H54 (cell line): ENCODE measurements around the gene SEPTIN5.
"Not testable (repeated sequence)": the region's sequence is repeated elsewhere in the genome, so short reads cannot be mapped to it uniquely, and the experiment has no call there.

Experiments used
- DNase-seq: peaks from one replicate; pipeline ENCODE4 v3.0.0; 2011; ENCODE audit warnings: low spot score, mixed read lengths; ENCODE audit not compliant: insufficient read length
- FAIRE-seq: peaks from 3 replicates; lab custom pipeline; 2011; peaks lifted over from hg19 to GRCh38; lab: Jason Lieb, UNC
- POLR2A ChIP-seq: IDR thresholded peaks from 2 replicates; pipeline ENCODE4 v1.6.1; 2011; ENCODE audit warnings: low read depth, mild to moderate bottlenecking, low read length

Gene SEPTIN5

DNA sequence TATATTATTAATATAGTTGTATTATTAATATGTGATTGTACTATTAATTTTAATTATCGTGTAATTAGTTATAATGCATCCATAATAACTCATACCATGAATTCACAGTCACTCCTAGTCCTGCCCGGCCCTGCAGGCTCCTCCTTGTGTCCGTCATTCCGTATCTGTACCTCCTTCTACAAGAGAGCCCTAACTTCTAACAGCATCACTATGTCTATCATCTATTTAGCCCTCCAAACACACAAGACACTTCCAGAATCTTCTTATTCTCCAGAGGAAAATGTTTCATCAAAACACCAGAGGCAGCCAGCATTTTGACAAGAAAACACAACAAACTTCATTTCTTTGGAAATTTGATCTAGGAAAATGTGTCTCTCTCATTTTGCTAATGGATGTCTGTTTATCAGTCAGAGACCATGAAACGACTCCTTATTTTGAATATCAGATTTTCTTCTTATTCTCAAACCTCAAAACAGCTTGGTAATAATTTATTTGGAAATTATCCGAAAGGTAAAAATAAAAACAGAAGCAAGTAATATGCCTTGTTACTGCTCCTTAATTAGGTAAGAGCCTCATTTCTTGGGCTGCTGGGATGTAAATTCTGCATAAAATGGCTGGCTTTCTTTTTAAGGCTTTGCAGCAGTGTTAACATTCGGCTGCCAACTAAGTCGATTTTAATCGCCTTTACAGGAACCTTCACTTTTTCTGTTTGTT lies 23.1 kb upstream of the SEPTIN5 start:
- no peak for TF ChIP-seq POLR2A

DNA sequence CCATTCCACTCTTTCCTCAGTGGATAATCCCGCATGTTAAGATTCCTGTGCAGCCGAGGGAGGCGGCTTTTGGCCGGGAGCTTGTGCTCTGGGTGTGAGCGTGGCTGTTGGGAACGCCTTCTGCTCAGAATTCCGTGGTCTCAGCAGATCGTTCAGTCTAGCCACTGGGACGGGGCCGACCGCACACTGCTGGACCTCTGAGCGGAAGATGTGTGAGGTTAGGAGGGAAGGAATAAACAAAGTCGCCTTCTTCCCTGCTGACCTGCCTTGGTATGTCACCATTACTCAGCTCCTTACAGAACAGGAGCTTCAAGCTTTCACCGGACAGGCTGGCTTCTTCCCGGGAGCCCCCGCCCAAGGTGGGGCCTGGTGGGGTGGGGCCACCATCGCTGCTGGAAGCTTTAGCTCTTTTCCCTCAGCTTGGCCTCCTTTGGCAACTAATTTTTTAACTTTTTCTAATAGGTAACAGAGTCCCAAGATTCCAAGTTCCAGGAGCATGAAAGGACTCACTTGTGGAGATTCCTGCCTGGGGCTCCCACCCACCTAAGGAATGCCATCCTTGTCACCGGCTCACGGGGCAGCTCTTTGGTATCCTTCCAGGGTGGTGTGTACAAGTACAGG lies 22.5 kb upstream of the SEPTIN5 start:
- FAIRE-seq (peak; percentile 36), DNase-seq (peak; percentile 37)
- no peak for TF ChIP-seq POLR2A

More for the DNA sequence above, 23.1 kb upstream of the SEPTIN5 start:
- FAIRE-seq, result no peak
- DNase-seq, result no peak

- no peak for FAIRE-seq
- TF ChIP-seq POLR2A, result no peak
- no peak for DNase-seq
These were observed 20.7 kb upstream of the SEPTIN5 start for GRCh38 chr22:19693581-19693980.

DNA sequence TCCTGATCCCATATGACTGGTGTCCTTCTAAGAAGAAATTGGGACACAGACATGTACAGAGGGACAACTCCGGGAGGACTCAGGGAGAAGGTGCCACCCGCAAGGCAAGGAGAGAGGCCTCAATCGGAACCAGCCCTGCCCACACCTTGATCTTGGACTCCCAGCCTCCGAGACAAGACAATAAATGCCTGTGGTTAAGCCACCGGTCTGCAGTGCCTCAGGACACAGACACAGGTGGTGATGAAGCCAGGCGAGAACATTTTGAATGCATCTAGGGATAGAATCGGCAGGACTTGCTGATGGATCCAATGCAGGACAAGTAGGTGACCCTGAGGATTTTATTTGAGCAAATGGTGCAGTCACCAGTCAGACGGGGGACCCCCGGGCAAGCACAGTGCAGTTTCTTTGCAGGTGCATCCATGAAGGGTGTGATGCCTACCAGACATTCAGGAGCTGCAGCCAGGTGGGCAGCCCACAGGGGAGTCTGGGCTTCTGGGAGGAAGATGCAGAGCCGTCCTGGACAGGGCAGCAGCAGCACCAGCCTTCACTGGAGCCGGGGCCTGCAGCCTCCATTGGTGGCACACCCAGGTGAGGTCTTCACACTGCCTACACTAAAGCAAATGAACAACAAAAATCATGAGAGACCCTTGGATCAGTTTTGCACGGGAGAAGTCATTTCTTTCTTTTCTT lies 20.2 kb upstream of the SEPTIN5 start:
- TF ChIP-seq POLR2A, result no peak
- DNase-seq (no peak), FAIRE-seq (no peak)

DNA sequence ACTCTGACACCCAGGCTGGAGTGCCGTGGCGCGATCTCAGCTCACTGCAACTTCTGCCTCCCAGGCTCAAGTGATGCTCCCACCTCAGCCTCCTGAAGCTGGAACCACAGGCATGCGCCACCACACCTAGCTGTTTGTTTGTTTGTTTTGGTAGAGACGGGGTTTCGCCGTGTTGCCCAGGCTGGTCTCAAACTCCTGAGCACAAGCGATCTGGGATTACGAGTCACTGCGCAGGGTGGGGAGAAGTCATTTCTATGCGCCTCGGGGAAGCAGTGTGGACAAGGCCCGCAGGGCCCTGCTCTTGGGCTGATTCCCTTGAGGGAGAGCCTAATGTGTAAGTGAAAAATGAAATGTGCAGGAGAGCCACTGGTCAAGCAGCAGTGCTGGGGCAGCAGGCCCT lies 19.6 kb upstream of the SEPTIN5 start:
- no peak for DNase-seq
- FAIRE-seq, result no peak
- TF ChIP-seq POLR2A, result no peak

- FAIRE-seq (no peak), DNase-seq (no peak)
- TF ChIP-seq POLR2A, result no peak
These were observed 17.6 kb upstream of the SEPTIN5 start for GRCh38 chr22:19696504-19697276.

DNA sequence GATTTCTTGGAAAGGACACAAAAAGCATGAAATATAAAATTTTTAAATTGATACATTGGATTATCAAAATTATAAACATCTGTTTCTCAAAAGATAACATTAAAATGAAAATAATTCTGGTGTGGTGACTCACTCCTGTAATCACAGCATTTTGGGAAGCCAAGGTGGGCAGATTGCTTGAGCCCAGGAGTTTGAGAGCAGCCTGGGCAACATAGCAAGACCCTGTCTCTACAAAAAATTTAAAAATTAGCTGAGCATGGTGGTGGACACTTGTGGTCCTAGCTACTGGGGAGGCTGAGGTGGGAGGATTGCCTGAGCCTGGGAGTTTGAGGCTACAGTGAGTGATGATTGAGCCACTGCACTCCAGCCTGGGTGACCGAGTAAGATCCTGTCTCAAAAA lies 16.4 kb upstream of the SEPTIN5 start:
- not testable (repeated sequence) for DNase-seq, FAIRE-seq

GRCh38 chr22:19700790-19701419 lies 13.4 kb upstream of the SEPTIN5 start:
- TF ChIP-seq POLR2A, result no peak
- FAIRE-seq (no peak), DNase-seq (no peak)

- no peak for FAIRE-seq
- no peak for DNase-seq
- TF ChIP-seq POLR2A, result no peak
These were observed 12.7 kb upstream of the SEPTIN5 start for GRCh38 chr22:19701420-19702145.

DNA sequence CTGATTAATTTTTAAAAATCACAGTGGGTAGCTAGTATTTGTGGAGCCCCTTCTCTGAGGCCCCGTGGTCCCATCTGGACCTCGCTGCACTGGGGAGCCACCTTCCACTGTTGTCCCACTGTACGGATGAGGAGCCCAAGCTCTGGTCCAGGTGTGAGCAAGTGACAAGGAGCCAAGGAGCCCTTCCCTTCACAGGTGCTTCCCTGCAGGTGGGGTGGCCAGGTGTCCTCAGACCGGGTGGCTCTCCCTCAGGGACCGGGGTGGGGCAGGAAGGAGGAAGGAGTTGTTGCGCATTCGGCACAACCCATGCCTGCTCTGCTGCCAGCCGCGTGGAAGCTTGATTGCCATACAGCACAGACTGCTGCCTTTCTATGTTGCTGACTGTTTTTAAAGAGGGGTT lies 10.4 kb upstream of the SEPTIN5 start:
- TF ChIP-seq POLR2A, result no peak
- FAIRE-seq (no peak), DNase-seq (no peak)

DNA sequence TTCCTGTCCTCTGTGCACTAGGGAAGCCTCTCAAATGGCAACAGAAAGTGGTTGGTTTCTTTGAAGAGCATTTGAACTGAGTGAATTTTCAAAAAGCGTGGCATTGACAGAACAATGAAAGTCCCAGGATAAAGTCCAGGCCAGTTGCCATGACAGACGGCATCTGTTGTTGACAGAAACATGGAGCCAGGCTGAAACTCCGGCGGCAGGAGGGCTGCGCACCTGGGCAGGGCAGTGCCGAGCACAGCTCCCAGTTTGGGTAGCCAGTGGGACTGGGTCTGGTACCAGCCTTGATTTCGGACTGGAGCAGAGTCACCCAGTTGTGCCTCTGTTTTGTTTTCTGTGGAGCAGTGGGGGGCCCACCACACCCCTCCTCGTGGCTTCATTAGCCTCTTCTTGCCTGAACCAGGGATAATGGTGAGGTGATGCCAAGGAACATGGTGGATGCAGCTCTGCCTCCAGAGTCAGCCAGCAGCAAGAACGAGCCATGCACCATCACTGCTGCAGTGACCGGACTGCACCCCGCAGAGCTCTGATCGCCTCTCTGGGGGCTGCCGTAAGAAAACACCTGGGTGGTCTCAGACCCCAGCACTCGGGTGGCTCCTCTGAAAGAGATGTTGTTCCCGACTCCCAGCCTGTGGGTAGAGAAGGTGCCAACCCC lies 9.8 kb upstream of the SEPTIN5 start:
- DNase-seq, result no peak
- no peak for TF ChIP-seq POLR2A
- no peak for FAIRE-seq

- DNase-seq (no peak), FAIRE-seq (no peak)
- TF ChIP-seq POLR2A, result no peak
These were observed 8.9 kb upstream of the SEPTIN5 start for GRCh38 chr22:19705181-19705934.
